ENCODE measurements around the gene ANKH.

DNA sequence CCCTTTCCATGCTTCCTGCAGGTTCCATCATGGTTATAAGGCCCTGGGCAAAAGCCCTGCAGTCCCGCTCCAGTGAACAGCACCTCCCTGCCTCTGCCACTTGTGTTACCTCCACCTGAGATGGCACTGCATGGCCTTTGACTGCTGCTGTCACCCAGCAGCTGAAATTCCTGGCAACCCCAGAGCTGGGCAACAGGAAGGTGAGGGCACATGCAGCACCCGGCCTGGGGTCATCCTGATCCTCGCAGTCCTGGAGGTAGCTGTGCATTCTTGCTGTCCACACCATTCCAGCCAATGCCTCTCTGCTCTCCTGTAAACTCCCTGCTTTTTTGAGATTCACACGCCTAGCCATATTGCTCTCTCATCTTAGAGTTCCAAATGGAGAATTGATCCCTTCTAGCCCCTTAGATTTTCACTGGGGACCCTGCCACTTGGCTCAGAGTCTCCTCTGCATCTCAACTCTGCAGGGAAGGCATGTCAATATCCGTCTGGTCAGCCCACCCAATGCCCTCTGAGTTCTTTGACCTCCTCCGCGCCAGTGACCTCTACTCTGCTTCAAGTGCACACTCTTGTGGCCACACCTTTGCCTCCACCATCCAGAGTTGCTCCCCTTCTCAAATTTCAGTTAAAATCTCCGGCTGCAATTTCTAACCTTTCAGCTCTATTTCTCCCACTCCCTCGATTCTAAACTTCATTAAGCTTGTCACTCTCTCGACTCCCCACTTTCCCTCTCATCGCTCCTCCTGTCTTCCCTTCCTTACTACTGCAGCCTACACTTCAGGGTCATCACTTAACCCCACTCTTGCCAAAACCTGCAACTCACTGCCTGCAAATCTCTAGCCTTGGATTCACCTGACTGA is 93.4 kb downstream of the ANKH start:
- TF ChIP-seq, protein P1, sequence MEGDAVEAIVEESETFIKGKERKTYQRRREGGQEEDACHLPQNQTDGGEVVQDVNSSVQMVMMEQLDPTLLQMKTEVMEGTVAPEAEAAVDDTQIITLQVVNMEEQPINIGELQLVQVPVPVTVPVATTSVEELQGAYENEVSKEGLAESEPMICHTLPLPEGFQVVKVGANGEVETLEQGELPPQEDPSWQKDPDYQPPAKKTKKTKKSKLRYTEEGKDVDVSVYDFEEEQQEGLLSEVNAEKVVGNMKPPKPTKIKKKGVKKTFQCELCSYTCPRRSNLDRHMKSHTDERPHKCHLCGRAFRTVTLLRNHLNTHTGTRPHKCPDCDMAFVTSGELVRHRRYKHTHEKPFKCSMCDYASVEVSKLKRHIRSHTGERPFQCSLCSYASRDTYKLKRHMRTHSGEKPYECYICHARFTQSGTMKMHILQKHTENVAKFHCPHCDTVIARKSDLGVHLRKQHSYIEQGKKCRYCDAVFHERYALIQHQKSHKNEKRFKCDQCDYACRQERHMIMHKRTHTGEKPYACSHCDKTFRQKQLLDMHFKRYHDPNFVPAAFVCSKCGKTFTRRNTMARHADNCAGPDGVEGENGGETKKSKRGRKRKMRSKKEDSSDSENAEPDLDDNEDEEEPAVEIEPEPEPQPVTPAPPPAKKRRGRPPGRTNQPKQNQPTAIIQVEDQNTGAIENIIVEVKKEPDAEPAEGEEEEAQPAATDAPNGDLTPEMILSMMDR (IDR thresholded peaks at IDR 0.05) = no peak
- TF ChIP-seq POLR2A (IDR thresholded peaks at IDR 0.05) = no peak
